ENCODE measurements around the gene GAB2.

The GAB2 gene

DNA sequence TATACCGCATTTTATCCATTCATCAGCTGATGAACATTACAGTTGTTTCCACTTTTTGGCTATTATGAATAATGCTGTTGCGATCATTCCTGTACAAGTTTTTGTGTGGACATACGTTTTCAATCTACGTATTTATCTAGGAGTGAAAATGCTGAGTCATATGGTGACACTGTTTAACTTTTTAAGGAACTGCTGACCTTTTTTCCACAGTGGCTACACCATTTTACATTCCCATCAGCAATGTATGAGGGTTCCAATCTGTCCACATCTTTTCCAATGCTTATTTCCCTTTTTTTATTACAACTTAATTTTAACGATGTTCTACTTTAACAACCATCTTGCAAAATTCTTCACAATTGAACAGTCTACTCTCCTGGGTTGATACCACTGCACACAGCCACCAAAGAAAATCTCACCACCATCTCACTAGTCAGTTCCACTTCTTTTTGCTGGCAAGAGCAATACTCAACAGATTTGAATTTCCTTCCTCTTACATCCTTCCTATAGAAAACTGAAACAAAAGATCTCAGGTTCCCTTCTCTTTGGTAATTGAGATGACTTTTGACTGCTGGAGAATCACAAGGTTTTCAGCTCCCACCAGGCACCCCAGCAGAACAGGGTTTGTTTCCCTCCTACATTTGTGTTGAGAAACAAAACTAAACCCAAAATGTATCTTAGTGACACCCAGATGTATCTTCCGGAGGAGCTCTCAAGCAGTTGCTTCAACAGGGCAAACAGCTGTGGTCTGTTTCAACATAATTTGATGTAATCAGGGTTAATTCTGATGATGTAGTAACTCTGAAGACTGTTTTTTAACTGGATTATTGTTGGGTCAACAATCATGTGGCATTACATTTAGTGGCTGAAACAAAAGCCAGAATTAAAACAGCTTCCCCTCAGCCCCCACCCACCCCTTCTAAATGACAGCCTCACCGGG, 7.0 kb upstream of the GAB2 start:
- Histone ChIP-seq H3K9ac (ENCODE audit: low read length) (no peak overlapping the region), H3K27ac (ENCODE audit: low read depth, low read length) (no peak overlapping the region), H3K4me3 (ENCODE audit: low read length) (no peak overlapping the region), H3K27me3 (ENCODE audit: control insufficient read depth, insufficient read depth, low read length) (no peaks in the 10 kb centered on the region), H3K4me1 (ENCODE audit: control insufficient read depth, insufficient read depth, low read length) (peaks cover 2% of the 10 kb centered on the region), H3K36me3 (ENCODE audit: control insufficient read depth, insufficient read depth, low read length) (no peaks in the 10 kb centered on the region)

DNA sequence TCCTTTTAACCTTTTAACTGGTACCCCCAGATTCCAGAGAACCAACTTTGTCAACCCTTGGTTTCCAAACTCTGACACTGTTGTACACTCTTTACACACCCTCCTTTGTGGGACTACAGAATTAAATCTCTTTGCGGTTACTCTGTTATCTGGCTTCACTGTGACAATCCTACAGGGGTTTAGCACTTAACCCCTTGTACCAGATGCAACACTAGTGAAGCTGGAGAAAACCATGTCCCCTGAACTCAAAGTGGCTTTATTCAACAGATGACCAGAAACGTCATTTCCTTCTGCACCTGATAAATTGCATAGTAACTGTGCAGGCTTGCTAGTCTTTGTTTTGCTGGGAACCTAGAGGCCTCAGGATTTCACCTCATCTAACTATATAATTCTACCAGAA, 5.6 kb upstream of the GAB2 start:
- Histone ChIP-seq H3K4me3 (ENCODE audit: low read length) (no peak overlapping the region), H3K9ac (ENCODE audit: low read length) (no peak overlapping the region), H3K27me3 (ENCODE audit: control insufficient read depth, insufficient read depth, low read length) (no peaks in the 10 kb centered on the region), H3K36me3 (ENCODE audit: control insufficient read depth, insufficient read depth, low read length) (no peaks in the 10 kb centered on the region), H3K4me1 (ENCODE audit: control insufficient read depth, insufficient read depth, low read length) (peaks cover 5% of the 10 kb centered on the region), H3K27ac (ENCODE audit: low read depth, low read length) (no peak overlapping the region)

DNA sequence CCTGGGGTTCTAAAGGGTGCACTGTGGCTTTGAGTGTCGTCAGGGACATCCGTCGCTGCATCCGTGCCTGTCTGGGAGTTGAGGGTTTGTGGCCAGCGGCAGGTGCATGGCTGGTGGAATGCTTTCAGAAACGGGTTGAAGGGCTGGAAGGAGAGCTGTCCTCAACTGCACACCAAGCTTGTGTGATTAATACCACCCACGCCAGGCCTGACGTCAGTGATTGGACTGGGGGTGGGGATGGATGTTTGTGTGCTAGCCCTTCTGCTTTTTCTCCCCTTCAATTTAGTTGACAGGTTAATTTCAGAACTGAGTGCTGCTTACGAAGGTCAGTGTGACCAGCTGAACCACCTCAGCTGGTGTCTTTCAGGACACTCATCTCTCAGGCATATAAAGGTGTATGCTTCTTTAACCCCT, 3.2 kb upstream of the GAB2 start:
- H3K4me1 ChIP-seq (ENCODE audit: control insufficient read depth, insufficient read depth, low read length), result peaks cover 5% of the 10 kb centered on the region
- no peaks in the 10 kb centered on the region for H3K36me3 ChIP-seq (ENCODE audit: control insufficient read depth, insufficient read depth, low read length)
- no peaks in the 10 kb centered on the region for H3K27me3 ChIP-seq (ENCODE audit: control insufficient read depth, insufficient read depth, low read length)
- H3K9ac ChIP-seq (ENCODE audit: low read length), result no peak overlapping the region
- peak overlapping the region; percentile 41 for H3K4me3 ChIP-seq (ENCODE audit: low read length)
- no peak overlapping the region for H3K27ac ChIP-seq (ENCODE audit: low read depth, low read length)

DNA sequence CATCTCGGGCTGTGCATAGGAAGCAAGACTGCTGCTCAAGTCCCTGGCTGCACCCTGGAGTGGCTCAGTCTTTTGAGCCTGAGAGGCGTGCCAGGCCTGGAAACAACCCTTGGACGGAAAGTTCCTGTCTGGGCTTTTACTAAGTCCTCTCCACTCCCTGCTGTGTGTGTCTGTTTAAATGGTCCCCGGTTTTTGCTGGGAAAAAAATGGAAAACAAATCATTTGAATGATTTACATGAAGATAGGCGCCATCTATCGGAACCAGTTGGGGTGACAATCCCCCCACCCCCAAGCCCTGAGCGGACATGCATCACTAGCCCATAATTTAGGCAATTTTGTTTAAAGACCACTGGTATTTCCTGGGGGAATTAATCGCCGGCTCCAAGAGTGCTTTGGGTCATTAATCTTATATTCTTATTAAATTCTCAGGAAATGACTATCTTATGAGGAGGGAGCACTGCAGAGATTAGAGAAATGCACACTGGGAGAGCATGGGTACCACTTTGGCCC, 2.7 kb upstream of the GAB2 start:
- Histone ChIP-seq H3K9ac (ENCODE audit: low read length) (no peak overlapping the region), H3K36me3 (ENCODE audit: control insufficient read depth, insufficient read depth, low read length) (no peaks in the 10 kb centered on the region), H3K4me1 (ENCODE audit: control insufficient read depth, insufficient read depth, low read length) (peaks cover 5% of the 10 kb centered on the region), H3K27me3 (ENCODE audit: control insufficient read depth, insufficient read depth, low read length) (no peaks in the 10 kb centered on the region), H3K4me3 (ENCODE audit: low read length) (peak overlapping the region; percentile 41), H3K27ac (ENCODE audit: low read depth, low read length) (no peak overlapping the region)

DNA sequence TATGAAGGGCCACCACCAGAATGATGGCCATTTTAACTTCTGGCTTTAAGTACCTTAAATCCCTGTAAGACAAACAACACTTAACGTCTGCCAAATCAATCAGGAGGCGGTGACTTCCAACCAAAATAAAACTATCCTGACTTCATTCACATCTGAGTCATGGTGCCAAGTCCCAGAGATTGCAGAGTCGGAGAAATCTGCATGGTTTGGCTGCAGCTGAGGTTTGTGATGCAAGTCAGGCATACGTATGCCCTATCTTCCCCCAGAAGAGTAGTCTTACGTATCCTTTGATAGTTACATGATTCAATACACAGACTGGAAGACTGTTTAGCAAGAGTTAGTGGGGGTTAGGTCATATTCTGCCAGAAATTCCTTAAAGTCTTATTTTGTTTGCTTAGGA, 1.7 kb upstream of the GAB2 start:
- H3K4me1 ChIP-seq (ENCODE audit: control insufficient read depth, insufficient read depth, low read length), result peaks cover 5% of the 10 kb centered on the region

DNA sequence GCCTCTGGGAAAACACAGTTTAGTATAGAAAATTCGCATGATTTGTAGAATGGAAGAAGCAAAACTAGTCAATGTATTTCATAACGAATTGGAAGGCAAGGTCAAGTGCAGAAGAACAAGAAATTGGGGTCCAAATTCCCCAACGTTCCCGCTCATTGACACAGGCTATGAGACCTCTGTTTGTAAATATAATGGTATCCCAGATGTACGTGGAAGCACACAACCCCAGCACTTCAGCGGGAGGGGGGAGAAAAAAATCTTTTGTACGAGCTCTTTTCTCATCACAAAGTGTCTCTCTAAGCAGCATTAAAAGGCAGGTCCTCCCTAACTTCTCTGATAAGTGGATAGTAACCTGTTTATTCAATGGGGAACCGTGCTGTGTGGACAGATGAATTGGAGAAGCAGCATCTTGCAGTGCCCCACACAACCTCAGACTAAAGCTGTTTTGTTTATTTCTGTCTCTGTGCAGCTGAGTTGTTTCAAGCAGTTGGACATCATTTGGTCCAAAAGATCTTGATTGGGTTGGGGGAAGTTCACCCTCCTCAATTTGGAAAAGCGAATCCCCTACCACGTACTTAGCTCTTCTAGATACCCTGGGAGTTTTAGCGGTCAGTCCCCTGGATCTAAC, 1.1 kb upstream of the GAB2 start:
- Histone ChIP-seq H3K27ac (ENCODE audit: low read depth, low read length) (no peak overlapping the region), H3K36me3 (ENCODE audit: control insufficient read depth, insufficient read depth, low read length) (no peaks in the 10 kb centered on the region), H3K4me1 (ENCODE audit: control insufficient read depth, insufficient read depth, low read length) (peaks cover 5% of the 10 kb centered on the region), H3K9ac (ENCODE audit: low read length) (peak overlapping the region; percentile 7), H3K4me3 (ENCODE audit: low read length) (peak overlapping the region; percentile 70), H3K27me3 (ENCODE audit: control insufficient read depth, insufficient read depth, low read length) (no peaks in the 10 kb centered on the region)

More for the DNA sequence above, 1.7 kb upstream of the GAB2 start:
- Histone ChIP-seq H3K27me3 (ENCODE audit: control insufficient read depth, insufficient read depth, low read length) (no peaks in the 10 kb centered on the region), H3K4me3 (ENCODE audit: low read length) (peak overlapping the region; percentile 13), H3K36me3 (ENCODE audit: control insufficient read depth, insufficient read depth, low read length) (no peaks in the 10 kb centered on the region), H3K9ac (ENCODE audit: low read length) (no peak overlapping the region), H3K27ac (ENCODE audit: low read depth, low read length) (no peak overlapping the region)

DNA sequence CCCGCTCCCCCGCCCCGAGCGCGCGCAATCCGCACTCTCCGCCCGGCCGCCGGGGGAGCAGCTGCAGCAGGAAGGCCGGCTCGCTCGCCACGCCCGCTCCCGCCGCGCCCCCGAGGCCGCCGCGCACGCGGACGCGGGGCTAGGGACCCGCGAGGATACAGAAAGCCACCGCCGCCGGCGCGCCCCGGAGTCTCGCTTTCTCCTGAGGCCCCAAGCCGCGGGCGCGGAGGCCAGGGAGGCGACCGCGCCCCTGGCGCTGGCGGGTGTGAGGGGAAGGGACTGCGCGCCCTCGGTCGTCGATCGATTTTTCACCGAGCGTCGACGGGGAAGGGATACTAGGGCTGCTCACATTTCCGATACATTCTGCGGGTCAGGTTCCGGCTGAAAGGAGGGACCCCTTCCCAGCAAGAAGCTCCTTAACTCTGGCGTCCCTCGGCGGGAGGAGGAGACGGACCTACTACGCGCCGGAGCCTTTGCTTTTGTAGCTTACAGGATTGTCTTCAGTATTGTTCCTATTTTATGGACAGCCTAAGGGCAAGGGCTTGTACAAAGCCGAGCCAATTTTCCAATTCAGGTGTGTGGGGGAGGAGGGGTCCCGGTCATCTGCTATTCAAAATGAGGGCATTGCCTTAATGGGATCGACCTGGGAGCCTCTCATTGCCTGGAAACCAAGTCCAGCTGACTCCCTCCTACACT, 416 bp upstream of the GAB2 start:
- Histone ChIP-seq H3K36me3 (ENCODE audit: control insufficient read depth, insufficient read depth, low read length) (no peaks in the 10 kb centered on the region), H3K4me3 (ENCODE audit: low read length) (peak overlapping the region; percentile 70), H3K4me1 (ENCODE audit: control insufficient read depth, insufficient read depth, low read length) (peaks cover 5% of the 10 kb centered on the region), H3K27me3 (ENCODE audit: control insufficient read depth, insufficient read depth, low read length) (no peaks in the 10 kb centered on the region), H3K27ac (ENCODE audit: low read depth, low read length) (no peak overlapping the region), H3K9ac (ENCODE audit: low read length) (peak overlapping the region; percentile 7)

DNA sequence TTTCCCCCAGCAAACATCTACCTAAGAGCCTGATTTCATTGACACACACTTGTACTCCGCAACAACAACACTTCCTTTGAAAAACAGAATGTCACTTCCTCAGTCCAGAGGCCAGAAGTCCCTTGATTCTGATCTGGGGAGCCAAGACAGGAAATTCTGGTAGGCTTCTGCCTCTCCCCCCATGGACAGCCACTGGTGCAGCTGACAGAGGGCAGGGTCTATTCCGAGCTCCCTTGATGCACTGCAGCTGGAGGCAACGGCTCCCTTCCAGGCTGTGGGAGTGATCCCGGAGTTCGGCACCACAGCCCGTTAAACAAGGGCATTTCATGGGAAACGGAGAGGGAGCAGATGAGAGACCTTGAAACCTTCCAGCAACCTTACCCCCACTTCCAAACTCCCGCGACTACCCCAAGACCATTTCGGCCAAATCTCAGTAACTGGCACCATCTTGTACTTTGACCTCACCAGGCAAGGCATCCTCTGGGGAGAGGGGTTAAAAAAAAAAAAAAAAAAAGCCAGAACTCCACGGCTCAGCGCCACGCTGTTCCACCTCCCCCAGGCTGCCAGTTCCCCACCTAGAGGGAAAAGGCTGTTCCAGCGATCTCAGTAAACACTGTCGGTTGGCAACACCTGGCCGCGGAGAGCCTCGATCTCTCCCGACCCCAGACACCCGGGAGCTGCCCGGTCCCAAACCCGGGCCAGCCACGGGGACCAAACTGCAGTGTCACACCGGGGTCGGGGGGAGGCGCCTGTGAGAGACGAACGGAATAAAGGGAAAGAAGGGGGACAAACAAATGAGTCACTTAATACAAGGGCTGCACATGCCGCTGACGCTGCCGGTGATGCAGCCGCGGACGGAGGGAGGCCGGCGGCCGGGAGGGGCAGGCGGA, 1.1 kb downstream of the GAB2 start:
- H3K27me3 ChIP-seq (ENCODE audit: control insufficient read depth, insufficient read depth, low read length), result no peaks in the 10 kb centered on the region
- H3K27ac ChIP-seq (ENCODE audit: low read depth, low read length), result peak overlapping the region; percentile 81
- H3K36me3 ChIP-seq (ENCODE audit: control insufficient read depth, insufficient read depth, low read length), result no peaks in the 10 kb centered on the region
- H3K4me3 ChIP-seq (ENCODE audit: low read length), result peak overlapping the region; percentile 79
- peak overlapping the region; percentile 49 for H3K9ac ChIP-seq (ENCODE audit: low read length)
- H3K4me1 ChIP-seq (ENCODE audit: control insufficient read depth, insufficient read depth, low read length), result peaks cover 5% of the 10 kb centered on the region

DNA sequence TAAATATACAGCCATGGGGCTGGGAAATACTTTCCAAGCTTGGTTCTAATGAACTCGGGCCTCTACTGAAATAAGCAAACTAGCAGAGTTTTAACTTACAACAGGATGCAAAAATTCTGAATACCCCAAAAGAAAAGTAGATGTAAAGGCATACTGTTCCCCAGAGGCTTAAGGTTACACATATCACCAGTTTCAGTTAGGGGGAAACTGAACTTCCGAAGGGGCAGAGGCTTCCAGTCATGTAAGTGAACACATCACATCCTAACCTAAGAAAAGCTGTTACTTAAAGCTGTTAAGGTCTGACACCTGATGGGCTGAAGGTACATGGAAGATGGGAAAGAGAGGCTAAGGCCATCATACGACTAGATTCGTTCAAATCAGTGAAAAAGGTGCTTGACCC, 2.3 kb downstream of the GAB2 start:
- no peak overlapping the region for H3K4me3 ChIP-seq (ENCODE audit: low read length)
- H3K27ac ChIP-seq (ENCODE audit: low read depth, low read length), result no peak overlapping the region
- H3K36me3 ChIP-seq (ENCODE audit: control insufficient read depth, insufficient read depth, low read length), result no peaks in the 10 kb centered on the region
- no peak overlapping the region for H3K9ac ChIP-seq (ENCODE audit: low read length)
- H3K4me1 ChIP-seq (ENCODE audit: control insufficient read depth, insufficient read depth, low read length), result peaks cover 3% of the 10 kb centered on the region
- H3K27me3 ChIP-seq (ENCODE audit: control insufficient read depth, insufficient read depth, low read length), result no peaks in the 10 kb centered on the region

DNA sequence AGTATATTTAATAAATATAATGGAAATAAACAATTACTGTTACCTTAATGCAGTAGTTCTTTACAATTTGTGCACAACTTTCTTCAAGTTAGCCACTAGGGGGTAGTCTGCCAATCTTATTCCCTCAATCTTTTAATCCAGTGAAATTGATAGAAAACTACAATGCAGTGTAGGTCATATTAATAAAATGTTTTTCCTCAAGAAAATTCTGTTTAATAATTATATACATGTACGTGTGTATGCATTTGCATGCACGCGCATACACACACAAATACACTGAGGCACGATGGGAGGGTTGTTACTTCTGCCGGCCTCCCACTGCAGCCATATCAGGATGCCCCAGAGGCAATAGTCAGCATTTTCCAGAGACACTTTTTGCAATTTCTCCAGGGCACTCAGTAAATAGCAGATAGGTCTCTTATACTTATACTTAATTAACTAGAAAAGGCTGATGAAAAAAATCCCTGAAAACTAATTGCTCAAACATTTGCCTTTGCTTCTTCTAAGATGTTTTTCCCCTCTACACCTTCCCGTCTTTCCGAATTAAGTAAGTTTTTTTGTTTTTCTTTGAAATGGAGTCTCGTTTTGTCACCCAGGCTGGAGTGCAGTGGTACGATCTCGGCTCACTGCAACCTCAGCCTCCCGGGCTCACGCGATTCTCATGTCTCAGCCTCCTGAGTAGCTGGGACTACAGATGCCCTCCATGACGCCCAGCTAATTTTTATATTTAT, 3.1 kb downstream of the GAB2 start:
- H3K9ac ChIP-seq (ENCODE audit: low read length), result no peak overlapping the region
- H3K27me3 ChIP-seq (ENCODE audit: control insufficient read depth, insufficient read depth, low read length), result no peaks in the 10 kb centered on the region
- no peak overlapping the region for H3K4me3 ChIP-seq (ENCODE audit: low read length)
- no peaks in the 10 kb centered on the region for H3K36me3 ChIP-seq (ENCODE audit: control insufficient read depth, insufficient read depth, low read length)
- peaks cover 3% of the 10 kb centered on the region for H3K4me1 ChIP-seq (ENCODE audit: control insufficient read depth, insufficient read depth, low read length)
- no peak overlapping the region for H3K27ac ChIP-seq (ENCODE audit: low read depth, low read length)

DNA sequence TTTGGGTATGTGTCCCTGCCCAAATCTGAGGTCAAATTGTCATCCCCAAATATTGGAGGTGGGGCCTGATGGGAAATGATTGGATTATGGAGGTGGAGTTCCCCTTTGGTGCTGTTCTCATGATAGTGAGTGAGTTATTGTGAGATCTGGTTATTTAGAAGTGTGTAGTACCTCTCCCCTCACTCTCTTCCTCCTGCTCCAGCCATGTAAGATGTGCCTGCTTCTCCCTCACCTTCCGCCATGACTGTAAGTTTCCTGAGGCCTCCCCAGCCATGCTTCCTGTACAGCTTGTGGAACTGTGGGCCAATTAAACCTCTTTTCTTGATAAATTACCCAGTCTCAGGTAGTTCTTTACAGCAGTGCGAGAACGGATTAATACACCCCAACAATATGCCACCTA, 9.0 kb downstream of the GAB2 start:
- Histone ChIP-seq H3K9ac (ENCODE audit: low read length) (no peak overlapping the region), H3K27ac (ENCODE audit: low read depth, low read length) (no peak overlapping the region)

More for the DNA sequence above, 9.0 kb downstream of the GAB2 start:
- H3K36me3 ChIP-seq (ENCODE audit: control insufficient read depth, insufficient read depth, low read length), result no peaks in the 10 kb centered on the region
- H3K4me3 ChIP-seq (ENCODE audit: low read length), result no peak overlapping the region
- H3K4me1 ChIP-seq (ENCODE audit: control insufficient read depth, insufficient read depth, low read length), result no peaks in the 10 kb centered on the region
- H3K27me3 ChIP-seq (ENCODE audit: control insufficient read depth, insufficient read depth, low read length), result no peaks in the 10 kb centered on the region
